Spleen (tissue), 11 donors: Measurements from ENCODE around the gene FAM240A. TPM values are rescaled to one million over a fixed set of nuclear protein-coding genes. Genes with fewer than 3 reads are reported as not detected.

Experiments
- DNase-seq: peaks from one replicate; pipeline ENCODE4 v3.0.0-alpha.2; 2020
- H3K27ac ChIP-seq, 8 donors: fragments of 200-600 bp; sonication (generic) in 7 of 8; 1 replicate in 4 of 8; 2 replicates in 4 of 8; pipeline versions ENCODE4 v1.5.0 to v1.8.0; 2016 to 2021; ENCODE audit warnings: inconsistent platforms in 4 of 8, mild to moderate bottlenecking in 4 of 8, moderate library complexity in 1 of 8
- H3K27me3 ChIP-seq, 7 donors: fragments of 200-600 bp; sonication (generic) in 6 of 7; replicated peaks in 1 of 7; 1 replicate in 4 of 7; 2 replicates in 3 of 7; pipeline versions ENCODE4 v1.5.0 to v1.8.0; 2016 to 2021; ENCODE audit warnings: inconsistent platforms in 3 of 7, mild to moderate bottlenecking in 1 of 7
- H3K36me3 ChIP-seq, 6 donors: fragments of 200-600 bp; sonication (generic) in 5 of 6; 1 replicate in 4 of 6; 2 replicates in 2 of 6; pipeline versions ENCODE4 v1.5.0 to v1.8.0; 2016 to 2021; ENCODE audit warnings: inconsistent platforms in 2 of 6
- H3K4me1 ChIP-seq, 6 donors: fragments of 200-600 bp; sonication (generic) in 5 of 6; 1 replicate in 3 of 6; 2 replicates in 3 of 6; pipeline versions ENCODE4 v1.5.0 to v1.8.0; 2016 to 2021; ENCODE audit warnings: inconsistent platforms in 3 of 6
- H3K4me3 ChIP-seq, 8 donors: fragments of 200-600 bp; sonication (generic) in 7 of 8; 1 replicate in 4 of 8; 2 replicates in 4 of 8; pipeline versions ENCODE4 v1.5.0 to v1.8.0; 2016 to 2021; ENCODE audit warnings: inconsistent platforms in 4 of 8, mild to moderate bottlenecking in 4 of 8, moderate library complexity in 2 of 8
- H3K9me3 ChIP-seq, 8 donors: fragments of 200-600 bp; sonication (generic) in 7 of 8; 1 replicate in 4 of 8; 2 replicates in 4 of 8; pipeline versions ENCODE4 v1.5.0 to v1.8.0; 2016 to 2021; ENCODE audit warnings: inconsistent platforms in 4 of 8
- CTCF ChIP-seq, 11 experiments: fragments of 200-600 bp in 7 of 11; fragments of 450-650 bp in 4 of 11; sonication (generic) in 4 of 11; IDR thresholded peaks in 8 of 11; conservative IDR thresholded peaks in 3 of 11; 1 replicate in 7 of 11; 2 replicates in 4 of 11; pipeline versions ENCODE4 v1.4.0 to v1.8.0; 2016 to 2021; ENCODE audit warnings: antibody characterized with exemption in 11 of 11, inconsistent platforms in 4 of 11, mild to moderate bottlenecking in 1 of 11
- POLR2A ChIP-seq, 3 donors: fragments of 450-650 bp; IDR thresholded peaks; one replicate each; pipeline ENCODE4 v1.5.1; 2017; ENCODE audit warnings: antibody characterized with exemption in 3 of 3, mild to moderate bottlenecking in 1 of 3
- POLR2AphosphoS5 ChIP-seq, 3 donors: sonication (generic); formaldehyde crosslinking; IDR thresholded peaks; one replicate each; pipeline ENCODE4 v1.5.1; 2017; ENCODE audit warnings: antibody characterized with exemption in 3 of 3
- WGBS, 5 donors: extraction: QIAGEN DNeasy Blood & Tissue Kit in 3 of 5; methylation state at CpG; one replicate each; pipeline versions ENCODE4 v1.1.5 to v1.1.7; 2013 to 2018; 5-methylcytosine and 5-hydroxymethylcytosine counted together
- intact Hi-C: fragments of 100-400 bp; cut with DNase I; formaldehyde crosslinking; loops from one replicate; pipeline ENCODE4 v1.15.0; 2023; ENCODE audit warnings: low total_unique reads
- polyA plus RNA-seq, 3 donors: library from polyadenylated mRNA; stranded (reverse); fragments of 200-250 nt; gene quantifications; one replicate each; pipeline ENCODE4 v1.2.1, GENCODE V29; 2013
- total RNA-seq, 7 donors: library from RNA; depleted of rRNA in 3 of 7; stranded (reverse); fragments of >200 nt in 3 of 7; fragmentation: NEBNext Ultra II Directional in 4 of 7; extraction: Animal tissue kit (Norgen Biotek cat#: 25700) in 4 of 7; gene quantifications; one replicate each; pipeline versions ENCODE4 v1.1.0 to v1.2.1, GENCODE V29; 2016 to 2021
- donor health status: healthy with polysubstance abuse.
- donor health status: DM: no; HTN: no; CAD: no; lungs with moderate emphysema.
- donor health status: DM: no; HTN: no; CAD: no.
- donor health status: Bipolar disorder and iron deficiency.
- donor health status: healthy.
- donor health status: DM: no; HTN: no; CAD: no.
- donor health status: DM: yes; HTN: yes; CAD: no.

Gene FAM240A
- total and polyA plus RNA-seq, 10 donors, result 0.13 TPM; not detected in 9

- Histone ChIP-seq H3K4me3 (no peak overlapping the region), H3K27ac (no peak overlapping the region), H3K36me3 (no peaks in the 10 kb centered on the region), H3K27me3 (no peaks in the 10 kb centered on the region), H3K9me3 (peaks cover 0 to 12% (median 8%) of the 10 kb centered on the region in 8 donors), H3K4me1 (no peaks in the 10 kb centered on the region)
- no peak for TF ChIP-seq POLR2A (IDR thresholded peaks at IDR 0.05)
- no peak for TF ChIP-seq CTCF (IDR thresholded peaks at IDR 0.05 in 8 of 11, conservative IDR thresholded peaks at IDR 0.05 in 3 of 11)
- TF ChIP-seq POLR2AphosphoS5 (IDR thresholded peaks at IDR 0.05), result no peak
- intact Hi-C loops, result no loop called here
- DNase-seq, result no peak
- WGBS, 5 donors, result 53 to 78% (median 56%) methylated on average over 1 of the region's 1 CpG
These were observed 38.8 kb downstream of the FAM240A start for GRCh38 chr3:46651084-46651483.

GRCh38 chr3:46655271-46655670, 42.9 kb downstream of the FAM240A start:
- Histone ChIP-seq H3K4me1 (no peaks in the 10 kb centered on the region), H3K36me3 (no peaks in the 10 kb centered on the region), H3K27ac (no peak overlapping the region), H3K9me3 (peaks cover 0 to 12% (median 8%) of the 10 kb centered on the region in 8 donors), H3K27me3 (no peaks in the 10 kb centered on the region), H3K4me3 (no peak overlapping the region)
- no peak for TF ChIP-seq POLR2AphosphoS5 (IDR thresholded peaks at IDR 0.05)
- TF ChIP-seq POLR2A (IDR thresholded peaks at IDR 0.05), result no peak
- no peak for TF ChIP-seq CTCF (IDR thresholded peaks at IDR 0.05 in 8 of 11, conservative IDR thresholded peaks at IDR 0.05 in 3 of 11)
- no peak for DNase-seq
- intact Hi-C loops, result no loop called here
- 81 to 93% (median 85%) methylated on average over 6 of the region's 6 CpGs for WGBS, 5 donors

- Histone ChIP-seq H3K4me3 (no peak overlapping the region), H3K36me3 (no peaks in the 10 kb centered on the region), H3K27ac (no peak overlapping the region), H3K27me3 (peaks cover 0 to 3% (median 0%) of the 10 kb centered on the region in 7 donors), H3K4me1 (peaks cover 0 to 5% (median 0%) of the 10 kb centered on the region in 6 donors), H3K9me3 (peaks cover 0 to 6% (median 2%) of the 10 kb centered on the region in 8 donors)
- TF ChIP-seq POLR2A (IDR thresholded peaks at IDR 0.05), result no peak
- TF ChIP-seq POLR2AphosphoS5 (IDR thresholded peaks at IDR 0.05), result no peak
- TF ChIP-seq CTCF (IDR thresholded peaks at IDR 0.05 in 8 of 11, conservative IDR thresholded peaks at IDR 0.05 in 3 of 11), result no peak
- intact Hi-C loops, result no loop called here
- no peak for DNase-seq
- 92 to 97% (median 92%) methylated on average over 9 of the region's 9 CpGs for WGBS, 5 donors
These were observed 44.6 kb downstream of the FAM240A start for GRCh38 chr3:46656778-46657556.

- TF ChIP-seq CTCF (IDR thresholded peaks at IDR 0.05 in 8 of 11, conservative IDR thresholded peaks at IDR 0.05 in 3 of 11) (no peak), POLR2A (IDR thresholded peaks at IDR 0.05) (no peak), POLR2AphosphoS5 (IDR thresholded peaks at IDR 0.05) (no peak)
- Histone ChIP-seq H3K27ac (no peak overlapping the region), H3K27me3 (peaks cover 0 to 3% (median 0%) of the 10 kb centered on the region in 7 donors), H3K4me1 (peaks cover 0 to 22% (median 11%) of the 10 kb centered on the region in 6 donors), H3K9me3 (no peaks in the 10 kb centered on the region), H3K36me3 (no peaks in the 10 kb centered on the region), H3K4me3 (no peak overlapping the region)
- intact Hi-C loops, result no loop called here
- no peak for DNase-seq
- WGBS, 5 donors, result 91 to 96% (median 94%) methylated on average over 8 of the region's 8 CpGs
These were observed 47.0 kb downstream of the FAM240A start for GRCh38 chr3:46659285-46659684.
